ENCODE results near the gene LAMA5. TPM values are rescaled to one million over a fixed set of nuclear protein-coding genes. Genes with fewer than 3 reads are reported as not detected.

The LAMA5 gene
- polyA plus RNA-seq, 4 donors: 70.5 to 201 (median 146) TPM

DNA sequence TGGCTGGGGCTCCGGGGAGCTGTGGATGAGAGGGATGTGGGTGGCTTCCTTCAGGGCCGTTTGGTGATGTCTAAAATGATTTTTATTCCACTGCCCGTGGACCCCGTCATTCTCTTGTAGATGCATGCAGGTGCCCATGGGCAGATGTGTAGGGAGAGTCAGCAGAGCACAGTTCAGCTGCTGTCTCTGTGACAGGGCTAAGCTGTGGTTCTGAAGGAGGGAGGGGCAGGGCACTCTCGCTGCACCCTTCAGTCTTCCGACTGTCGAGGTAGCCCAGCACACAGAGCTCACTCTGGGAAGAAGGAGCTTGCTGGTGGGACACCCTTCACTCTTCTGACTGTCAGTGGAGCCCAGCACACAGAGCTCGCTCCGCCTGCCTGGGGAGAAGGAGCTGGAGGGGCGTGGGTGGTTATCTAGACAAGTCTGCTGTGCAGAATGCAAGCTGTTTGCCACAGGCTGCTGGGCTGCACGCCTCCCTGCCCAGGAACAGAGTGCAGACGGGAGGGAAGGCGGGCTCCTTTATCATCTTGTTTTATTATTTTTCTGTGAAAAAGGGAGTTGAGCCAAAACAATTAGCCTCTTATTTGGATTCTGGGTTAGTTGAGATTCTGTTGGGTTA lies 92.7 kb downstream of the LAMA5 start:
- DNase-seq (ENCODE audit: low read depth in 4 of 4, low spot score in 2 of 4): peak in 2 of 4 donors; percentile 15 to 25

DNA sequence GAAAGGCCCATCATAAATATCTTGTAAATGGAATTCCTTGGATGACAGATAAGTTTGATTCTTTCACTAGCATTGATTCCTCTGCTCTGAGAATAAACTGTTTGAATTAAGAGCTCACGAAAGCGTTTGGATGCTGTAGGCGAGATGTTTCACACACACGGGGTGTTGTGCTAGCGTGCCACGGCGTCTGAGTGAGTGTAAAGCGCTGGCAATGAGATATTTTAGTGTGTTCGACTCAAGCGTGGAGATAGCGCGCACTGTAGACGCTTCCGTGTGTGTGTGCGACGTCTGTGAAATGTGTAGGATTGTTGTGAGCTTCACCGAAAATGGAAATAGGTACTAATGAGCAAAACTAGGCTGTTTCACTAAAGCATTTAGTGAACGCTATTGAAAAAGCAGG lies 93.7 kb downstream of the LAMA5 start:
- no peak for DNase-seq (ENCODE audit: low read depth in 4 of 4, low spot score in 2 of 4)

DNA sequence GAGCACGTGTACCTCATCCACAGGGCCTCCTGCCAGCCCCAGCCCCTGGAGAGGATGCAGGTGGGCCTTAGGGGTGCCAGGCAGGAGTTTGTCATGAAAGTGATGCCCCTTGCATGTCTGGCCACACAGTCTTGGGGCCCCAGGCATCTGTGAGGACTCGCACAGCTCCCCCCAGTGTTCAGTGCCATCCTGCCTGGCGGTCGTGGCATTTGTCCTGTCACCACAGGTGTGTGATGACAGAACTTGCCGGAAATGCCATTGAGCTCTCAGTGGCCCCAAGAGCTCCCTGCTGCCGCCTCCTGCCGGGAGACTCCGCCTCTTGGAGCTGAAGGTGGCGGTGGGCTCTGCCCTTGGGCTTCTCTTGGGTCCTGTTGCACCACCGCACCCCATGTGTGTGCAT lies 94.9 kb downstream of the LAMA5 start:
- DNase-seq (ENCODE audit: low read depth in 4 of 4, low spot score in 2 of 4): no peak

DNA sequence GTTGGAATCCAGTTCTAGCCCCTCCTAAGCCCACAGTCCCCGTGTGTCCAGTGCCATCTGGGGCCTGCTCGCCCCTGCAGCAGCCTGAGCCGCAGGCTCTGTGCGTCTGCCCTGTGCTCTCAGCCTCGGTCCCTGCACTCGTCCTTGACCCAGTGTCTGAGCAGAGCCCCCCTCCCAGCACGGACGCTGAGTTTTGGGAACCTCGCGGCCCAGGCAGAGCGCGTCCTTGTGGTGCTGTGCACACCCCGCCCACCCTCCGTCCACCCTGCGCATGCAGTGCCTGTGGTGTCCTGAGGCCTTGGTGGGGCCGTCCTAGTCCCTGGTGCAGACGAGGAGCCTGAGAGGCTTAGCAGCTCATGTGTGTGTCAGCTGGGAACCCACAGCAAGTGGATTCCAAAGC lies 97.2 kb downstream of the LAMA5 start:
- no peak for DNase-seq (ENCODE audit: low read depth in 4 of 4, low spot score in 2 of 4)

DNA sequence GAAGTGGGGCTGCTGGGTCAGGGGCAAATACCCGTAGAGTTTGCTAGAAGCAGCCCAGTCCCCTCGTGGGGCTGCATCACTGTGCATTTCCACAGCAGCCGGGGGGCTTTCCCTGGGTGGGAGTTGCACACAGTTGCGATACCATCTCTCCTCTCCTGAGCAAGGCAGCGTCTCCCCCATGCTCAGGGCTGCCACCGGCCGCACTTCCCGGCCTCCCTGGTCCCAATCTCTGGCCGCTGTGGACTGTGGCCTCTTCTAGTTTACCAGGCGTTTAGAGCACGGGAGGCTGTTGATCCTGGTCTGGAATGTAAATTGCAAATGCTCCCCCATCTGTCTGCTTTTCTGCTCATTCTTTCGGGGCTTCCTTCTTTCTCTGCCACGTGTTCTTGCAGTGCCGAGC lies 97.7 kb downstream of the LAMA5 start:
- no peak for DNase-seq (ENCODE audit: low read depth in 4 of 4, low spot score in 2 of 4)

DNA sequence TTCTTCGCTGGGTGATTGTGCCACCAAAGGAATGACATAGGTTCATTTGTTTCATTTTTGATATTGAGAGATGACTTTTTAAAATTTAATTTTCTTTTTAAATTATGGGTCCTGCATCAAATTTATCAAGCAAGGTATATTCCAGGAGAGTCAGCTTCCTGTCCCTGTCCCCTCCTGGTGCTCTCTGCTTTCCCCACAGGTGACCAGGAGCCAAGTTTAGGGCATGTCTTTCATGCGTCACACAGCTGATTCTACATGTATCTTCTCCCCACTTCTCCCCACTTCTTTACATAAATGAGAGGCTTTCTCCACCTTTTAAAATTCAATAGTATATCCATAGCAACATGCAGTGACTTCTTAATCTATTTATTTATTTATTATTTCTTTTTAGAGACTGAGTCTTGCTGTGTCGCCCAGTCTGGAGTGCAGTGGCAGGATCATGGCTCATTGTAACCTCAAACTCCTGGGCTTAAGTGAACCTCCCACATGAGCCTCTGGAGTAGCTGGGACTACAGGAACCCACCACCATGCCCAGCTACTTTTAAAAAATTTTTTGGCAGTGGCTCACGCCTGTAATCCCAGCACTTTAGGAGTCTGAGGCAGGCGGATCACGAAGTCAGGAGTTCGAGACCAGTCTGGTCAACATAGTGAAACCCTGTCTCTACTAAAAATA lies 98.7 kb downstream of the LAMA5 start:
- DNase-seq (ENCODE audit: low read depth in 4 of 4, low spot score in 2 of 4): no peak

DNA sequence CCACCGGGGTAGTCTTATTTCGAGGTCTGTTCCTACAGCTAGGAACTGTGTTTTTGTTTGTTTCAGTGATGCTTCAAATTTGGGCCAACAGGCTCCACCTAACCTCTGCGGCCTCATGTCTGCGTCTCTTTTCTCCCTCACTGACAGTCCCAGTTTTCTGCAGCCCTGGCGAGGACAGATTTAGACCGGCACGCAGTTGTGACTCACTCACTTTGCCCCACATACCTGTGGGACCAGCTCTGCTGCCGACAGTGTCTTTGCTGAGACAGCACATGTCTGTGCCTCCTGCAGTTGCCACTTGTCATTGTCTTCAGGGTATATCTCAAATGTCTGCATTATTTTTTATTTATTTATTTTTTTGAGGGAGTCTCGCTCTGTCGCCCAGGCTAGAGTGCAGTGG lies 99.6 kb downstream of the LAMA5 start:
- no peak for DNase-seq (ENCODE audit: low read depth in 4 of 4, low spot score in 2 of 4)

DNA sequence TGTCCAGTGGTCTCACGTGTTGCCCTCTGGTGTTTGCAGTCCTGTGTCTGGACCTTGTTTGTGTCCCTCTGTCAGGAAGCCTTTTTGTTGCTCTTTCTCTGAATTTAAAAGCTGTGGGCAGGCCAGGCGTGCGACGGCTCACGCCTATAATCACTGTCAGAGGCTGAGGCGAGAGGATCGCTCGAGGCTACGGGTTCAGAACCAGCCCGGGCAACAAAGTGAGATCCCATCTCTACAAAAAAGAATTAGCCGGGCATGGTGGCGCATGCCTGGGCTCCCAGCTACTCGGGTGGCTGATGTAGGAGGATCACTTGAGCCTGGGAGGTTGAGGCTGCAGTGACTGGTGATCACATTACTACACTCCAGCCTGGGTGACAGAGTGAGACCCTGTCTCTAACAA lies 100.3 kb downstream of the LAMA5 start:
- DNase-seq (ENCODE audit: low read depth in 4 of 4, low spot score in 2 of 4): no peak

DNA sequence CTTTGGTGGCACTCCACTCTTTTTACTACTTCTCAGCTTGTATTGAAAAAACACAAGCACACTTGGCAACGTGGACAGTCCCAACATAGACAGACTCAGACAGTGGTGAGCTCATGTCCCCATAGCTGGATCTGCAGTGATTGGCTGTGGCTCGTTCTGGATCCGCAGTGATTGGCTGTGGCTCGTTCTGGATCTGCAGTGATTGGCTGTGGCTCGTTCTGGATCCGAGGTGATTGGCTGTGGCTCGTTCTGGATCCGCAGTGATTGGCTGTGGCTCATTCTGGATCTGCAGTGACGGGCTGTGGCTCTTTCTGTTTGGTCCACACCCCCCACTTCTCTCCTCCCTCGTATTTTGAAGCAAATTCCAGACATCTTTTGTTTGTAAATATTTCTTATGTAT lies 100.8 kb downstream of the LAMA5 start:
- DNase-seq (ENCODE audit: low read depth in 4 of 4, low spot score in 2 of 4): no peak

DNA sequence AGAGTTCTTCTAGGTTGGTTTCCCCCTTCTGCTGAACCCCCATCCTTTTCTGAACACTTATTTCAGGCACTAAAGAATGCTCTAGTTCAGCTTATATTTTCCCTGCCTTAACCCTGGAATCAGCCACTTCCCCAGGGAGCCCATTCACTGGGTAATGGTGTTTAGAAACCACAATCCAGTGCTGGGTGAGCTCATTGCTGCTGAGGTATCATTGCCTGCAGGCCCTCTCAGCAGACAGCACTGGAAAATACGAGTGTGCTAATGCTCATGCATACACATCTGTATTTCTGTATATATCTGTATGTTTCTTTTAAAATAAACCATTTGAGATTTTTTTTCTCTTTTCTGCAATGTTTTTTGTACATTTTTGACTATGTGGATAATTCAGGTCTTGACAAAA lies 101.7 kb downstream of the LAMA5 start:
- no peak for DNase-seq (ENCODE audit: low read depth in 4 of 4, low spot score in 2 of 4)

DNA sequence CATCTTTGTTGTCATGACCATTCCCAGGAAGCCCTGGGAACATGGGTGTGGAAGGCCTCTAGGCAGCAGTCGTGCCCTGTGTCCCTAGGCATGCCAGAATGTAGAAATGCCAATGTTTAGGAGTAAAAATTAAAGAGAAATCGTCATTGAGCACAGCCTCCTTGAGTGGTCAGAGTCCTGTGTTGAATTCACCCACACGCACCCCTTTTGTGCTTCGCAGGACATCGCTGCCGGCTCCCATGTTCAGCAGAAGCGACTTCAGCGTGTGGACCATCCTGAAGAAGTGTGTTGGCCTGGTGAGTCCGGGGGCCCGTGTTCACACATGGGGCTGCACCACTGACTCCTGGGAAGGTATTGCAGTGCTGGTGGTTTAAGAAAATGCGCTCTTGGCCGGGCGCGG lies 103.7 kb downstream of the LAMA5 start:
- no peak for DNase-seq (ENCODE audit: low read depth in 4 of 4, low spot score in 2 of 4)

DNA sequence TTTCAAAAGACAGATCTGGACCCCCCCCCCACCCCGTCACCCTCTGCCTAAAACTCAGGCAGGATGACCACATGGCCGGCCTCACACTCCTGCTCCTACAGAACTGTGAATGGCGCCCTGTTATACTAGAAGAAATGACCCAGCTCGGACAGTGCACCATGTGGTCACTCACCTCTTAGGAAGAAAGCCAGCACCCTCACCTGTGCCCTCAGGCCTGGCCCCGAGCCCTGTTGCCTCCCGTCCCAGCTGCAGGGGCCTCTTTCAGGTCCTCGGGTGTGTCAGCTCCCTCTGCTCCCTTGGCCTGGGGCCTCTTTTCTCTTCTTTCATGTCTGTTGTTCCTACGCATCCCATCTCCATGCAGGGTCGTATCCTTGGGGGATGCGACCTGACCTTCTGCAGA lies 105.0 kb downstream of the LAMA5 start:
- DNase-seq (ENCODE audit: low read depth in 4 of 4, low spot score in 2 of 4): no peak

DNA sequence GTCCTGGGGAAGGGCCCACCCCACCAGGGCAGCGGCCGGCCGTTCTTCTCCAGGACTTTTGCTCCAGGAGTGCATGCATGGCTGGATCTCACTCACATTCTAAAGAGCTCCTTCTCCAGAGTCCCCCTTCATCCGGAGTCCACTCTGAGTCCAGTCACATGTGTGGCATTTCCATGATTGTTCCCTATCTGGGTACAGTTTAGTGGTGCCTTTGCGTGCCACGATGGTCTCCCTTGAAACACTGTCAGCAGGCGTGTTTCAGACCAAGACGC lies 107.9 kb downstream of the LAMA5 start:
- DNase-seq (ENCODE audit: low read depth in 4 of 4, low spot score in 2 of 4): no peak

Other genes starting within 250 kb of the LAMA5 start
- 10 to 100 TPM; 50.3 to 65.3 (median 59.7) TPM for gene LSM14B, start 244.8 kb downstream of the LAMA5 start, polyA plus RNA-seq (ENCODE audit: insufficient read length in 4 of 4)
- gene PSMA7, start 223.9 kb downstream of the LAMA5 start, polyA plus RNA-seq (ENCODE audit: insufficient read length in 4 of 4): 100 to 1,000 TPM; 182 to 221 (median 190) TPM
- 10 to 100 TPM; 15.5 to 27.8 (median 21.2) TPM for gene SS18L1, start 223.5 kb downstream of the LAMA5 start, polyA plus RNA-seq (ENCODE audit: insufficient read length in 4 of 4)
- gene MTG2, start 184.3 kb downstream of the LAMA5 start, polyA plus RNA-seq (ENCODE audit: insufficient read length in 4 of 4): 10 to 100 TPM; 30.6 to 45.6 (median 36.7) TPM
- under 1 TPM in 3 of 4 donors, not detected in 1; 0.08 to 0.21 (median 0.14) TPM for gene HRH3, start 147.0 kb downstream of the LAMA5 start, polyA plus RNA-seq (ENCODE audit: insufficient read length in 4 of 4)
- gene OSBPL2, start 128.8 kb downstream of the LAMA5 start, polyA plus RNA-seq (ENCODE audit: insufficient read length in 4 of 4): 10 to 100 TPM; 26.7 to 41.5 (median 34.8) TPM
- 10 to 100 TPM; 44.0 to 74.9 (median 62.5) TPM for gene ADRM1, start 64.3 kb downstream of the LAMA5 start, polyA plus RNA-seq (ENCODE audit: insufficient read length in 4 of 4)
- 1,000 to 10,000 TPM in 1 of 4 donors, 100 to 1,000 TPM in 3; 820 to 1,197 (median 904) TPM for gene RPS21, start 19.8 kb upstream of the LAMA5 start, polyA plus RNA-seq (ENCODE audit: insufficient read length in 4 of 4)
- 10 to 100 TPM in 3 of 4 donors, 1 to 10 TPM in 1; 8.0 to 11.6 (median 11.0) TPM for gene CABLES2, start 40.0 kb upstream of the LAMA5 start, polyA plus RNA-seq (ENCODE audit: insufficient read length in 4 of 4)
- gene RBBP8NL, start 60.2 kb upstream of the LAMA5 start, polyA plus RNA-seq (ENCODE audit: insufficient read length in 4 of 4): 1 to 10 TPM; 1.6 to 3.0 (median 2.0) TPM
- gene GATA5, start 108.7 kb upstream of the LAMA5 start, polyA plus RNA-seq (ENCODE audit: insufficient read length in 4 of 4): 10 to 100 TPM in 1 of 4 donors, 1 to 10 TPM in 3; 6.3 to 11.1 (median 8.3) TPM